Measurements from ENCODE around the gene DNMBP. TPM values are rescaled to one million over a fixed set of nuclear protein-coding genes. Genes with fewer than 3 reads are reported as not detected.
A peak's percentile ranks its signal among the peaks of the same experiment; 100 is the strongest.

The DNMBP gene
- polyA plus RNA-seq, 2 of the 4 experiments (the other 2 are of a cell fraction): 13.7 to 20.3 TPM

DNA sequence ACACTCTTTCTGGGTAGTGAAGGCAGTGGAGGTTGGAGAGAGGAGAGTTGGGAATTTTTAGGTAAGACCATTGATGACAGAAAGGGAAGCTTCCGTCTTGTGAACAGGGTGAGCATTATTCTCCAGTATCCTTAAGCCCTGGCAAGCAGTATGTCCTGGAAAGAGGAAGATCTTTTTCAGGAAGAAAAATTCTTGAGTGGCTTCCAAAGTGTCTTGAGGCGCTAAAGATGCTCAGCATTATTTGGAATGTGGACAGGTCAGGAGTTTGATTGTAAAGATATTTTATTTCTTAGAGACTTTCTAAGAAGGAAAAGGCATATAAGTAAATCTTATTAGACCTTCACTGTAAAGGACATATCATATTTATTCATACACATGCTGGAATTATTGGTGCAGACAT is 173.0 kb downstream of the DNMBP start:
- no peak for FAIRE-seq
- 79% methylated on average over 2 of the region's 2 CpGs for WGBS (ENCODE audit: missing lambda C conversion rate)
- Histone ChIP-seq H3K9me3 (no peaks in the 10 kb centered on the region), H3K4me1 (peaks cover 52% of the 10 kb centered on the region), H3K27ac (peak overlapping the region in 1 of 2 experiments; percentile 78; a peak in 3 of 6 replicates), H3K4me3 (no peak overlapping the region), H3K4me2 (peak overlapping the region; percentile 15; the same call in 1 of the 3 replicates)
- ChIA-PET CTCF (interaction anchor here (0.6 to 4.6 kb wide), 2 partner anchors 9 to 173 kb away, joined by 3 to 47 read pairs; partner anchors contain the start of gene DNMBP), POLR2A (no interaction called here)
- peak in 1 of 2 experiments; percentile 2; a peak in 1 of 6 replicates for ATAC-seq
- DNase-seq (ENCODE audit: low read depth in 1 of 2, low spot score in 1 of 2): no peak
- no peak for TF ChIP-seq SREBF2 (IDR thresholded peaks at IDR 0.05)
- peak; percentile 31; the same call in 1 of the 2 replicates for TF ChIP-seq FOSB (CRISPR knock-in tag; IDR thresholded peaks at IDR 0.05)

DNA sequence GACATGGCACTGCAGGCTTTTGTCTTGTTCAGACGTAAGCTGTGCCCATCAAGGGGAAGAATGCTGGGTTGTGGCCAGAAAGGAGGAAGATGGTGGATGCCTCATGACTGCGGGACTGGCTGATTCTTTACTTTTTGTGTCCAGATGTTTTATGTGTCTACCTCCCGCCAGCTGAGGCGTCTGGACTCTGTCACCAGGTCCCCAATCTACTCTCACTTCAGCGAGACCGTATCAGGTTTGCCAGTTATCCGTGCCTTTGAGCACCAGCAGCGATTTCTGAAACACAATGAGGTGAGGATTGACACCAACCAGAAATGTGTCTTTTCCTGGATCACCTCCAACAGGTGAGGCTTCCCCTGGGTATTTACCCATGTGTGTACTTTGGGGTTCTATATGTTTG is 173.8 kb downstream of the DNMBP start:
- FAIRE-seq (no peak), ATAC-seq (no peak), DNase-seq (ENCODE audit: low read depth in 1 of 2, low spot score in 1 of 2) (no peak)
- no peaks in the 10 kb centered on the region for H3K9me3 ChIP-seq
- H3K27ac ChIP-seq: peak overlapping the region in 1 of 2 experiments; percentile 78; a peak in 4 of 6 replicates
- H3K4me1 ChIP-seq: peaks cover 59% of the 10 kb centered on the region
- 94% methylated on average over 8 of the region's 8 CpGs for WGBS (ENCODE audit: missing lambda C conversion rate)
- H3K4me2 ChIP-seq: peak overlapping the region; percentile 15; the same call in 1 of the 3 replicates
- no peak overlapping the region for H3K4me3 ChIP-seq
- ChIA-PET POLR2A (no interaction called here), CTCF (interaction anchor here (0.5 to 4.6 kb wide), 3 partner anchors 10 to 173 kb away, joined by 3 to 47 read pairs (median 3); partner anchors contain the start of gene DNMBP)
- TF ChIP-seq HEYL (CRISPR knock-in tag; IDR thresholded peaks at IDR 0.05) (no peak), TP53 (CRISPR knock-in tag; IDR thresholded peaks at IDR 0.05) (no peak), EHMT2 (IDR thresholded peaks at IDR 0.05; ENCODE audit: low read depth) (no peak), KDM1A (IDR thresholded peaks at IDR 0.05; ENCODE audit: low read depth) (no peak), CBX2 (IDR thresholded peaks at IDR 0.05; ENCODE audit: borderline replicate concordance, low read depth) (no peak)
- TF ChIP-seq, protein P1, sequence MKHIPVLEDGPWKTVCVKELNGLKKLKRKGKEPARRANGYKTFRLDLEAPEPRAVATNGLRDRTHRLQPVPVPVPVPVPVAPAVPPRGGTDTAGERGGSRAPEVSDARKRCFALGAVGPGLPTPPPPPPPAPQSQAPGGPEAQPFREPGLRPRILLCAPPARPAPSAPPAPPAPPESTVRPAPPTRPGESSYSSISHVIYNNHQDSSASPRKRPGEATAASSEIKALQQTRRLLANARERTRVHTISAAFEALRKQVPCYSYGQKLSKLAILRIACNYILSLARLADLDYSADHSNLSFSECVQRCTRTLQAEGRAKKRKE (CRISPR knock-in tag; IDR thresholded peaks at IDR 0.05; ENCODE audit: low read depth): no peak
- TF ChIP-seq, protein P2, sequence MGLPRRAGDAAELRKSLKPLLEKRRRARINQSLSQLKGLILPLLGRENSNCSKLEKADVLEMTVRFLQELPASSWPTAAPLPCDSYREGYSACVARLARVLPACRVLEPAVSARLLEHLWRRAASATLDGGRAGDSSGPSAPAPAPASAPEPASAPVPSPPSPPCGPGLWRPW (IDR thresholded peaks at IDR 0.05): no peak
- TF ChIP-seq, protein P3, sequence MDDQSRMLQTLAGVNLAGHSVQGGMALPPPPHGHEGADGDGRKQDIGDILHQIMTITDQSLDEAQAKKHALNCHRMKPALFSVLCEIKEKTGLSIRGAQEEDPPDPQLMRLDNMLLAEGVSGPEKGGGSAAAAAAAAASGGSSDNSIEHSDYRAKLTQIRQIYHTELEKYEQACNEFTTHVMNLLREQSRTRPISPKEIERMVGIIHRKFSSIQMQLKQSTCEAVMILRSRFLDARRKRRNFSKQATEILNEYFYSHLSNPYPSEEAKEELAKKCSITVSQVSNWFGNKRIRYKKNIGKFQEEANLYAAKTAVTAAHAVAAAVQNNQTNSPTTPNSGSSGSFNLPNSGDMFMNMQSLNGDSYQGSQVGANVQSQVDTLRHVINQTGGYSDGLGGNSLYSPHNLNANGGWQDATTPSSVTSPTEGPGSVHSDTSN (IDR thresholded peaks at IDR 0.05): no peak
- TF ChIP-seq, protein P4, sequence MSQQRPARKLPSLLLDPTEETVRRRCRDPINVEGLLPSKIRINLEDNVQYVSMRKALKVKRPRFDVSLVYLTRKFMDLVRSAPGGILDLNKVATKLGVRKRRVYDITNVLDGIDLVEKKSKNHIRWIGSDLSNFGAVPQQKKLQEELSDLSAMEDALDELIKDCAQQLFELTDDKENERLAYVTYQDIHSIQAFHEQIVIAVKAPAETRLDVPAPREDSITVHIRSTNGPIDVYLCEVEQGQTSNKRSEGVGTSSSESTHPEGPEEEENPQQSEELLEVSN (IDR thresholded peaks at IDR 0.05; ENCODE audit: borderline replicate concordance, low read depth): no peak
- TF ChIP-seq, protein P5, sequence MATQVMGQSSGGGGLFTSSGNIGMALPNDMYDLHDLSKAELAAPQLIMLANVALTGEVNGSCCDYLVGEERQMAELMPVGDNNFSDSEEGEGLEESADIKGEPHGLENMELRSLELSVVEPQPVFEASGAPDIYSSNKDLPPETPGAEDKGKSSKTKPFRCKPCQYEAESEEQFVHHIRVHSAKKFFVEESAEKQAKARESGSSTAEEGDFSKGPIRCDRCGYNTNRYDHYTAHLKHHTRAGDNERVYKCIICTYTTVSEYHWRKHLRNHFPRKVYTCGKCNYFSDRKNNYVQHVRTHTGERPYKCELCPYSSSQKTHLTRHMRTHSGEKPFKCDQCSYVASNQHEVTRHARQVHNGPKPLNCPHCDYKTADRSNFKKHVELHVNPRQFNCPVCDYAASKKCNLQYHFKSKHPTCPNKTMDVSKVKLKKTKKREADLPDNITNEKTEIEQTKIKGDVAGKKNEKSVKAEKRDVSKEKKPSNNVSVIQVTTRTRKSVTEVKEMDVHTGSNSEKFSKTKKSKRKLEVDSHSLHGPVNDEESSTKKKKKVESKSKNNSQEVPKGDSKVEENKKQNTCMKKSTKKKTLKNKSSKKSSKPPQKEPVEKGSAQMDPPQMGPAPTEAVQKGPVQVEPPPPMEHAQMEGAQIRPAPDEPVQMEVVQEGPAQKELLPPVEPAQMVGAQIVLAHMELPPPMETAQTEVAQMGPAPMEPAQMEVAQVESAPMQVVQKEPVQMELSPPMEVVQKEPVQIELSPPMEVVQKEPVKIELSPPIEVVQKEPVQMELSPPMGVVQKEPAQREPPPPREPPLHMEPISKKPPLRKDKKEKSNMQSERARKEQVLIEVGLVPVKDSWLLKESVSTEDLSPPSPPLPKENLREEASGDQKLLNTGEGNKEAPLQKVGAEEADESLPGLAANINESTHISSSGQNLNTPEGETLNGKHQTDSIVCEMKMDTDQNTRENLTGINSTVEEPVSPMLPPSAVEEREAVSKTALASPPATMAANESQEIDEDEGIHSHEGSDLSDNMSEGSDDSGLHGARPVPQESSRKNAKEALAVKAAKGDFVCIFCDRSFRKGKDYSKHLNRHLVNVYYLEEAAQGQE (IDR thresholded peaks at IDR 0.05): no peak

DNA sequence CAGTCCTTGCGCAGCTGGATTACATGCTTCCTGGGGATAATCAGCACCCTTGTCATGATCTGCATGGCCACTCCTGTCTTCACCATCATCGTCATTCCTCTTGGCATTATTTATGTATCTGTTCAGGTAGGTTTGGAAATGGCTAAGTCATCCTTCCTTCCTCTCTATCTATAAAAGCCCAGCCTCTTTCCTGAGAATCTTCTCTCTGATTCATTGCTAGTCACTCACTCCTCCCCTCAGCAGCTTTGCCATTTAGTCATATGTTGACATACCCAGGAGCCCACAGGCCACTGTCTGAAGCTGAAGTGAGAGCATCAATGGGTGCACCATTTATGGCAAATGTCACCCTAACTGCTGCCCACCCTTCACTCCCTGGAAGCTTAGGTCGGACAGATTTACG is 175.3 kb downstream of the DNMBP start:
- Histone ChIP-seq H3K4me1 (peaks cover 67% of the 10 kb centered on the region), H3K9me3 (no peaks in the 10 kb centered on the region), H3K27ac (peak overlapping the region; percentile 71 to 78), H3K4me3 (no peak overlapping the region), H3K4me2 (peak overlapping the region; percentile 50)
- POLR2A ChIA-PET: interaction anchor here (0.9 kb wide), 1 partner anchor 102 kb away, joined by 3 read pairs; the partner anchor contains the start of genes COX15 and CUTC
- CTCF ChIA-PET: interaction anchor here (0.7 to 4.6 kb wide), 3 partner anchors 11 to 102 kb away, joined by 3 to 47 read pairs (median 6); partner anchors contain the start of genes COX15 and CUTC
- DNase-seq (ENCODE audit: low read depth in 1 of 2, low spot score in 1 of 2): peak; percentile 89 to 92
- peak; percentile 91 to 93 for ATAC-seq
- peak; percentile 98 for FAIRE-seq
- WGBS (ENCODE audit: missing lambda C conversion rate): 22% methylated on average over 4 of the region's 4 CpGs
- TF ChIP-seq ESRRA (IDR thresholded peaks at IDR 0.05; ENCODE audit: borderline replicate concordance, low read length) (no peak), CEBPB (IDR thresholded peaks at IDR 0.05) (0 out of 4 replicates have a peak, but pooled peaks of 1 of the 2 experiments have one; percentile 7), HEYL (CRISPR knock-in tag; IDR thresholded peaks at IDR 0.05) (no peak), FOSB (CRISPR knock-in tag; IDR thresholded peaks at IDR 0.05) (no peak), ZFP36 (IDR thresholded peaks at IDR 0.05; ENCODE audit: borderline replicate concordance, partially characterized antibody) (no peak), HOXB13 (CRISPR knock-in tag; IDR thresholded peaks at IDR 0.05; ENCODE audit: low read depth) (no peak), TFCP2L1 (CRISPR knock-in tag; IDR thresholded peaks at IDR 0.05) (no peak), NFE2L2 (conservative IDR thresholded peaks at IDR 0.05; ENCODE audit: low read length) (peak; percentile 54), ZC3H11A (IDR thresholded peaks at IDR 0.05) (no peak), RNF2 (IDR thresholded peaks at IDR 0.05; ENCODE audit: borderline replicate concordance, low read depth) (no peak), POLR2A (IDR thresholded peaks at IDR 0.05; ENCODE audit: low read length) (no peak), NR3C1 (IDR thresholded peaks at IDR 0.05) (no peak), BHLHE40 (IDR thresholded peaks at IDR 0.05; ENCODE audit: low read depth, low read length) (no peak), JUN (IDR thresholded peaks at IDR 0.05) (peak in 1 of 2 experiments; percentile 53; a peak in 2 of 5 replicates), MAFK (IDR thresholded peaks at IDR 0.05; ENCODE audit: partially characterized antibody) (peak; percentile 95), HOXA7 (CRISPR knock-in tag; IDR thresholded peaks at IDR 0.05) (no peak)
- TF ChIP-seq, protein P1 (CRISPR knock-in tag; IDR thresholded peaks at IDR 0.05; ENCODE audit: low read depth): no peak
- TF ChIP-seq, protein P2 (IDR thresholded peaks at IDR 0.05): no peak
